GM21528 (cell line): ENCODE measurements around the gene CCDC73.

Source experiments
- ATAC-seq: cut with Tn5 transposase; IDR thresholded peaks from one replicate; pipeline ENCODE4 v1.9.1; 2021; ENCODE audit warnings: mild to moderate bottlenecking, moderate library complexity; ENCODE audit not compliant: unreplicated experiment, low FRiP score

CCDC73 gene

DNA sequence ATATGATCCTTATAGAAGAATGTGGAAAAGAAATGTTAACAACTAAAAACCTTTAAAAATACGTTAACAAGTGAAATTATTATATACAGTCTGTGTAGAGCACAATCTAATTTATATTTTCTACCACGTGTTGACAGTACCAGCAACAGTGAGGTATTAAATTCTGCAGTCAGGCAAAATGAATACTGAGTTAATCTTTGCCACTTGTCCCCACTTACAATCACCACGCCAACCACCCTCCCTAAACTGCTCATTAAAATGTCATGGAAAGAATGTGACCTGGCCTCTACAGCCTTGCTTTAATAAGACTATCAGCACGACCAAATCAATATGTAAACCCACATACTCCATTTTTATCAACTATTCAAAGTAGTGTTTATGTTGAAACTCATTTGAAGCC lies 239.4 kb downstream of the CCDC73 start:
- ATAC-seq: no peak
